ENCODE data around the gene TTN. TPM values are rescaled to one million over a fixed set of nuclear protein-coding genes. Genes with fewer than 3 reads are reported as not detected.

The TTN gene
- total and polyA plus RNA-seq, 2 of the 8 experiments (the other 6 are each of a cell fraction or from before 2014, with no cell fraction given) = 0.30 to 9.7 TPM

- Histone ChIP-seq H2BK20ac (ENCODE audit: low read length) (no peak overlapping the region), H2BK120ac (replicated peaks; ENCODE audit: low read depth, low read length) (no peak overlapping the region), H3K4me1 (replicated peaks in 1 of 4; ENCODE audit: control insufficient read depth in 3 of 4, insufficient read depth in 4 of 4, low read length in 3 of 4) (no peaks in the 10 kb centered on the region), H3K56ac (replicated peaks; ENCODE audit: insufficient read length, low read depth, low read length) (no peak overlapping the region), H3K9me3 (ENCODE audit: insufficient read depth in 2 of 2, low read depth in 1 of 2, low read length in 1 of 2) (no peaks in the 10 kb centered on the region), H4K91ac (replicated peaks; ENCODE audit: insufficient read length, low read length) (no peak overlapping the region), H4K20me1 (replicated peaks in 1 of 2; ENCODE audit: control insufficient read depth in 1 of 2, insufficient read depth in 2 of 2, low read length in 2 of 2) (no peaks in the 10 kb centered on the region), H3K27ac (ENCODE audit: low read depth, low read length) (no peak overlapping the region), H3K14ac (ENCODE audit: insufficient read length) (no peak overlapping the region), H3K27me3 (replicated peaks in 1 of 4; ENCODE audit: control insufficient read depth in 3 of 4, extremely low read depth in 1 of 4, insufficient read depth in 3 of 4, low read length in 3 of 4) (no peaks in the 10 kb centered on the region), H2AK5ac (ENCODE audit: low read depth, low read length) (no peak overlapping the region), H3K9ac (replicated peaks in 1 of 4; ENCODE audit: extremely low read depth in 1 of 4, low read depth in 3 of 4, low read length in 3 of 4) (no peak overlapping the region), H2BK5ac (ENCODE audit: low read depth, low read length) (no peak overlapping the region), H3K79me1 (ENCODE audit: low read depth, low read length) (no peaks in the 10 kb centered on the region), H2AFZ (ENCODE audit: low read length) (no peak overlapping the region), H3K4me3 (ENCODE audit: extremely low read depth in 1 of 4, insufficient read depth in 2 of 4, low read depth in 3 of 4, low read length in 4 of 4) (no peak overlapping the region), H3K4ac (replicated peaks; ENCODE audit: insufficient read length, low read depth, low read length) (no peak overlapping the region), H3K23me2 (ENCODE audit: low read depth, low read length) (no peaks in the 10 kb centered on the region), H3K18ac (ENCODE audit: extremely low read depth, low read length) (no peak overlapping the region), H2BK12ac (ENCODE audit: low read depth, low read length) (no peak overlapping the region), H3K36me3 (ENCODE audit: control insufficient read depth in 2 of 4, insufficient read depth in 4 of 4, low read length in 3 of 4) (no peaks in the 10 kb centered on the region), H3K4me2 (ENCODE audit: insufficient read depth in 1 of 2, low read depth in 2 of 2, low read length in 2 of 2) (no peak overlapping the region), H2BK15ac (ENCODE audit: low read length) (no peak overlapping the region), H3K79me2 (ENCODE audit: control insufficient read depth in 1 of 2, insufficient read depth in 2 of 2, low read length in 2 of 2) (no peaks in the 10 kb centered on the region), H4K8ac (ENCODE audit: extremely low read depth, insufficient read depth, low read length) (no peak overlapping the region), H3K23ac (ENCODE audit: insufficient read length) (no peak overlapping the region), H4K5ac (ENCODE audit: insufficient read length, low read depth, low read length) (no peak overlapping the region)
- no peak for DNase-seq (ENCODE audit: low read depth in 1 of 2, low spot score in 2 of 2)
- TF ChIP-seq CHD1 (IDR thresholded peaks at IDR 0.05; ENCODE audit: low read depth, low read length) = no peak
- TF ChIP-seq SP1 (IDR thresholded peaks at IDR 0.05; ENCODE audit: low read depth, low read length) = no peak
- TF ChIP-seq BCL11A (IDR thresholded peaks at IDR 0.05; ENCODE audit: low read depth in 2 of 2, low read length in 2 of 2) = no peak
- no peak for TF ChIP-seq KDM4A (IDR thresholded peaks at IDR 0.05; ENCODE audit: low read depth, low read length, severe bottlenecking)
- TF ChIP-seq MAX (IDR thresholded peaks at IDR 0.05) = no peak
- no peak for TF ChIP-seq KDM1A (IDR thresholded peaks at IDR 0.05; ENCODE audit: borderline replicate concordance, low read length)
- TF ChIP-seq PHF8 (conservative IDR thresholded peaks at IDR 0.05; ENCODE audit: low read depth, low read length) = no peak
- TF ChIP-seq ZNF274 (IDR thresholded peaks at IDR 0.05; ENCODE audit: borderline replicate concordance, extremely low read depth, low read length) = no peak
- TF ChIP-seq MAFK (IDR thresholded peaks at IDR 0.05; ENCODE audit: low read depth, low read length) = no peak
- ChIA-PET POLR2A (ENCODE audit: partially characterized antibody) (no interaction called here), CTCF (ENCODE audit: partially characterized antibody) (interaction anchor here (0.8 to 2.3 kb wide), 8 partner anchors 8 to 68 kb away, joined by 3 to 12 read pairs (median 4); no protein-coding TSS in a partner anchor)
- 78% methylated on average over 1 of the region's 1 CpG; no CpG with 5 or more reads in 1 of the 2 experiments for WGBS, 2 experiments (ENCODE audit: extremely low coverage in 1 of 2, insufficient coverage in 1 of 2, insufficient read length in 1 of 2, insufficient replicate concordance in 2 of 2, low coverage in 1 of 2, low lambda C conversion rate in 2 of 2, missing lambda C conversion rate in 1 of 2)
- no peak for FAIRE-seq
Measured at GRCh38 chr2:178819147-178819875, 12.1 kb upstream of the TTN start.

Measured in H1 (cell line).